VCaP (cell line): Measurements from ENCODE around the gene CEMIP.

Experiments used
- H3K27ac ChIP-seq: fragments of 450-650 bp; 2 replicates; pipeline ENCODE4 v1.5.1; 2017
- CTCF ChIP-seq: fragments of 450-650 bp; conservative IDR thresholded peaks from 2 replicates; pipeline ENCODE4 v1.5.1; 2017; ENCODE audit warnings: mild to moderate bottlenecking, moderate library complexity

CEMIP gene

GRCh38 chr15:80777137-80777536 is 2.0 kb upstream of the CEMIP start:
- H3K27ac ChIP-seq = peak overlapping the region; percentile 57; the same call in 1 of the 2 replicates
- no peak for TF ChIP-seq CTCF

- H3K27ac ChIP-seq = peak overlapping the region; percentile 72; the same call in 1 of the 2 replicates
- TF ChIP-seq CTCF = no peak
Measured at GRCh38 chr15:80777826-80778620, 1.1 kb upstream of the CEMIP start.

- TF ChIP-seq CTCF = no peak
- H3K27ac ChIP-seq = peak overlapping the region; percentile 72
Measured at GRCh38 chr15:80778621-80778963, 578 bp upstream of the CEMIP start.

GRCh38 chr15:80779658-80780415 is 667 bp downstream of the CEMIP start:
- peak overlapping the region; percentile 72 for H3K27ac ChIP-seq
- no peak for TF ChIP-seq CTCF

- H3K27ac ChIP-seq = peak overlapping the region; percentile 72
- TF ChIP-seq CTCF = no peak
Measured at GRCh38 chr15:80780416-80781221, 1.4 kb downstream of the CEMIP start.

- TF ChIP-seq CTCF = no peak
- peak overlapping the region; percentile 55 for H3K27ac ChIP-seq
Measured at GRCh38 chr15:80783260-80783659, 4.1 kb downstream of the CEMIP start.

- no peak overlapping the region for H3K27ac ChIP-seq
- TF ChIP-seq CTCF = no peak
Measured at GRCh38 chr15:80785335-80785734, 6.2 kb downstream of the CEMIP start.
